ENCODE data around the gene FXYD3.

FXYD3 gene

DNA sequence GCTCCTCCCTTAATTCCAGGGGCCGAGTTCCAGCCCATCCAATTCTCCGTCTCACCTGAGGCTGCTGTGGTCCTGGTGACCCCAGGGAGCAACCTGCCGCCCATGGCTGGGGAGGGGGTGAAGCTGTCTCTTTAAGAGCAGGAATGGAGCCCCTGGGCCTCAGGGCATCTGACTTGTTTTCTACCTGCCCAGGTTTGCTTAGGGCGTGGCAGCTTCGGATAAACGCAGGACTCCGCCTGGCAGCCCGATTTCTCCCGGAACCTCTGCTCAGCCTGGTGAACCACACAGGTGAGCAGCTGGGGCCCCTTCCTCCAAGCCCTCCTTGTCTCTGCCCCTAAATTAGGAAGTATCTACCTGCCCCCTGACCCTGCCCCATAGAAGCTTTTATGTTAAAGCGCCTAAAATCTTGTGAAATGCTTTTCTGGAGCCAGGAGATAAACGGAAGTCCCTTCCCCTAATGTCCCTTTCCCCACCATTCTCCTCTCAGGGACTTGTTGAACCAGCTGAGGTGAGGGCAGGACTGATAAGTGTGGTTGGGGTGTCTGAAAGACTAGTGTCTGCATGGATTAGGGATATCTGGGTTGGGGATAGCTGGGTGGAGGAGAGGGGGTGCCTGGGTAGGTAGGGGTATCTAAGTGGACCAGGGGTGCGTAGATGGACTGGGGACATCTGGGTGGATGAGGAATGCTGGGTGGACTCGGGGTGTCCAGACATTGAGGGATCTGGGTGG is 614 bp downstream of the FXYD3 start:
- TF ChIP-seq CTCF (IDR thresholded peaks at IDR 0.05; ENCODE audit: poor library complexity, severe bottlenecking) = no peak
- Histone ChIP-seq H3K27me3 (ENCODE audit: insufficient read depth, poor library complexity, severe bottlenecking) (no peaks in the 10 kb centered on the region), H3K4me1 (ENCODE audit: insufficient read depth, poor library complexity, severe bottlenecking) (peaks cover 19% of the 10 kb centered on the region), H3K36me3 (ENCODE audit: low read depth) (peaks cover 19% of the 10 kb centered on the region), H3K9me3 (ENCODE audit: severe bottlenecking) (no peaks in the 10 kb centered on the region), H3K4me3 (ENCODE audit: severe bottlenecking) (peak overlapping the region; percentile 44), H3K27ac (ENCODE audit: poor library complexity, severe bottlenecking) (peak overlapping the region; percentile 92)
- DNase-seq (ENCODE audit: low spot score) (peak; percentile 87), ATAC-seq (ENCODE audit: low read depth) (peak; percentile 60)

- DNase-seq (ENCODE audit: low spot score) = no peak
- ATAC-seq (ENCODE audit: low read depth) = no peak
- H3K27ac ChIP-seq (ENCODE audit: poor library complexity, severe bottlenecking) = peak overlapping the region; percentile 92
- H3K36me3 ChIP-seq (ENCODE audit: low read depth) = peaks cover 28% of the 10 kb centered on the region
- peaks cover 28% of the 10 kb centered on the region for H3K4me1 ChIP-seq (ENCODE audit: insufficient read depth, poor library complexity, severe bottlenecking)
- H3K9me3 ChIP-seq (ENCODE audit: severe bottlenecking) = no peaks in the 10 kb centered on the region
- H3K27me3 ChIP-seq (ENCODE audit: insufficient read depth, poor library complexity, severe bottlenecking) = no peaks in the 10 kb centered on the region
- TF ChIP-seq CTCF (IDR thresholded peaks at IDR 0.05; ENCODE audit: poor library complexity, severe bottlenecking) = no peak
- peak overlapping the region; percentile 44 for H3K4me3 ChIP-seq (ENCODE audit: severe bottlenecking)
These were observed 1.5 kb downstream of the FXYD3 start for GRCh38 chr19:35117116-35117515.

GRCh38 chr19:35117799-35118198 is 2.2 kb downstream of the FXYD3 start:
- Histone ChIP-seq H3K27ac (ENCODE audit: poor library complexity, severe bottlenecking) (peak overlapping the region; percentile 92), H3K36me3 (ENCODE audit: low read depth) (peaks cover 34% of the 10 kb centered on the region), H3K9me3 (ENCODE audit: severe bottlenecking) (no peaks in the 10 kb centered on the region), H3K27me3 (ENCODE audit: insufficient read depth, poor library complexity, severe bottlenecking) (no peaks in the 10 kb centered on the region), H3K4me1 (ENCODE audit: insufficient read depth, poor library complexity, severe bottlenecking) (peaks cover 35% of the 10 kb centered on the region), H3K4me3 (ENCODE audit: severe bottlenecking) (peak overlapping the region; percentile 9)
- DNase-seq (ENCODE audit: low spot score) (no peak), ATAC-seq (ENCODE audit: low read depth) (no peak)
- no peak for TF ChIP-seq CTCF (IDR thresholded peaks at IDR 0.05; ENCODE audit: poor library complexity, severe bottlenecking)

DNA sequence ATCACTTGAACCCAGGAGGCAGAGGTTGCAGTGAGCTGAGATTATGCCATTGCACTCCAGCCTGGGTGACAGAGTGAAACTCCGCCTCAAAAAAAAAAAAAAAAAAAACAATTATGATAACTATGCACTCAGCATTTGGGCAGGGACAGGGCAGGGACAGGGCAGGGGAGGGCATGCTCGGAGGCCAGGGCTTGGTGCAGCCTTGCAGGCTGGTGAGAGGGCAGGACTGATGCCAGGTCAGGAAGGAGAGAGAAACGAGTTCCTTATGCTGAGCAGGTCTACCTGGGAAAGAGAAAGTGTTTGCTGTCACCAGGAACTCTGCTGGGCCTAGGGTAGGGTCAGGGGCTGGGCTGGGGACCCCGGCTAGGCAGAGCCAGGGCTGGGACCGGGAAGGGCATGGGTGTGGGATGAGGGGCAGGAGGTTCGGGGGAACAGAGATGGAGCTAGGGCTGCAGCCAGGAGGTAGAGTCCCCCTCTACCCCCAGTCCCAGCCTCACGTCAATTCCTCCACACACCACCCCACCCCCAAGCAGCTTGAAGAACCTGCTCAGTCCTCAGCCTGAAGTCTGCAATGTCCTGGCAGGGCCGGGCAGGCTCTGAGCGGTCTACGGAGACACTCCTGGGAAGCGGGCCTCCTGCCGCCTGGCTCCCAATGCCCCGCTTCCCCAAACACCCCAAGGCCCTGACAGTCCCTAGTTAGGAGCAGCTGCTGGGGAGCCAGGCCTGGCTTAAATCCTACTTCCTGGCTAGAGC is 2.8 kb downstream of the FXYD3 start:
- Histone ChIP-seq H3K27ac (ENCODE audit: poor library complexity, severe bottlenecking) (peak overlapping the region; percentile 92), H3K4me3 (ENCODE audit: severe bottlenecking) (peak overlapping the region; percentile 9), H3K4me1 (ENCODE audit: insufficient read depth, poor library complexity, severe bottlenecking) (peaks cover 40% of the 10 kb centered on the region), H3K9me3 (ENCODE audit: severe bottlenecking) (no peaks in the 10 kb centered on the region), H3K36me3 (ENCODE audit: low read depth) (peaks cover 38% of the 10 kb centered on the region), H3K27me3 (ENCODE audit: insufficient read depth, poor library complexity, severe bottlenecking) (no peaks in the 10 kb centered on the region)
- no peak for ATAC-seq (ENCODE audit: low read depth)
- no peak for DNase-seq (ENCODE audit: low spot score)
- TF ChIP-seq CTCF (IDR thresholded peaks at IDR 0.05; ENCODE audit: poor library complexity, severe bottlenecking) = no peak

Measured in RWPE2 (cell line).